Activated CD4-positive, alpha-beta T cell treated with anti-CD3 and anti-CD28 coated beads, Interleukin-2, amount 50 U/mL, for 48 hours (primary cell): Measurements from ENCODE around the gene CNTN4.

Experiments used
- DNase-seq, 2 experiments: peaks; one replicate each; pipeline ENCODE4 v3.0.0-alpha.2; 2020

The CNTN4 gene

DNA sequence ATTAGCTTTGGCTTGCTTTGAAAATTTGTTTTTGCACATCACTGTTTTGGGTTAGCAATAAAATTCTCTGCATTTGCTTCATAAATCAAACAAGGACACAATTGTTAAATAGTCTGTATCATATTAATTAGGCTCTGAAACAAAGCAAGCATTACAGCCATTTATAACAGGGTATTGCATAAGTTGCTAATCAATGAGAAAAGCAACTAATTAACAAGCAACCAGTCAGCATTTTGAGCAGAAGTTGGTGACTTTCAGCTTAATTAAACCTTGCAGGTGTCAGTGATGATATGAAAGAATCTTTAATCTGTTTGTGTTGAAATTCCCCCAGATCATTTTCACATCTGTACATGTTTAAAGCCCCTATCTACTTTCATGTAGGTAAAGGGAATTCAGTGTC lies 516.4 kb downstream of the CNTN4 start:
- DNase-seq = no peak

DNA sequence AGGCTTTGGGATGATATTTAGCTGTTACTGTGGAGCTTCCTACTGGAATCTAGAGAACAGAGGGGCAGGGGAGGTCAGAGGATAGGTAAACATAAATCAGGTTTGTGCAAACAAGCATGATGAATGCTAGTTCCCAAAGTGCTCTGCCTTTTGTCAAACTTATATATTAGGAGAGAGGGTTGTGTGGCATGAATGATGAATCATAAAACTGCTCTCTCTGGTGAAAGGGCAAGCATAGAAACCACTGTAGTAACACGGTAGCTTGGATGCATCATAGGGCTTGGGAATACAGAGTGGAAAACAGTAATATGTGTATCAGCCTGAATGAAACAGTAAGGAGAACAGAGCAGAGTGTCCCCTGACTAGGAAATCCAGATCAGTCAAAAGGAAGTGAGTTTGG lies 524.8 kb downstream of the CNTN4 start:
- DNase-seq = no peak

DNA sequence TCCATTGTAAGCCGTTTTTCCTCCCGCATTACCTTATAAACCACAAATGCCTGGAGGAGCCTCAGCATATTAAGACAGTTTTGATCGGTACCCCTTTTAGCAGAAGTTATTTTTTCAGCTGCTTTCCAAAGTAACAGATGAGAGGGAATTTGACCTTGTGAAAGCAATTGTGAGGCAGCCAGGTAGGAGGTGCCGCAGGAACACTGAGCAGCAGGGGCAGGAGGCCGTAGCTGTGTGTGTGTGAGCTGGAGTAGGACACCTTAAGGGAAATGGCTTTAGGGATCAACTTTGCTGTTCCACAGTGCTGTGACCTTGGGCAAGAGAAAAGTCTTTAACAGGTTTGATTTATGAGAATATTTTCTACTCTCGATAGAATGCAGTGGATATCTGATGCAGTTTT lies 529.5 kb downstream of the CNTN4 start:
- no peak for DNase-seq

DNA sequence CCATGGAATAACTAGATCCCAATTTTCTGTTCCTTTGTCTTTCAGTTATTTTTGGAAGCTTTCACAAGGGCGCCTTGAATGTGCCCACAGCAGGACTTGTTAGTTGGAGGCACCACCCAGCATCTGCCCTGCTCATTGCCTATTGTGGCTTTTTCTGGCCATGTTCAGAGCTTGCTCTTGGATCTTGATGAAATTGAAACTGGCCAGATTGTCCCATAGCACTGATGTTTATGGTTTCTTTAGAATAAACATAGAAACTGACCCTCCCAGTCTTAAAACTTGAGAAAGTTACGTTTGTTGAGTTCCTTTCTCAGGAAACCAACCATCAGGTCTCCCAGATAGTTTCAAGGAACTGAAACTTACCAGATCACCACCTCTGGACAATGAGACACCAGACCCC lies 536.8 kb downstream of the CNTN4 start:
- no peak for DNase-seq

DNA sequence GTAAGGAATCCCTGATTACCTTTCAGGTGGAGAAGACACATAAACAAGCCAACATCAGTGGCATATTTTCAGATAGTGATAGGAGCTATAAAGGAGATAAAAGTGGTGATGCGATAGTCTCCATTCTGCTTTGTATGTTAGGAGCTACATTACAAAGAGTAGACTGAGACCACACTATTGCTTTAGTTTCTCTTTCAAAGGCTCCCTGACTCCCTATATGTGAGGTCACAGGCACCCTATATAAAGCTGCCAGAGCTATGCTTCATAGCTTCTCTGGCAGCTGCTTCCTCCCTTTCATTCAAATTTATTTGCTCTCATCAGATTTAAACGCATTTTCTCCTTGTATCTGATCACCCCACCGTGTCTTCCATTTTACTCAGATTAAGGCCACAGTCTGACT lies 544.9 kb downstream of the CNTN4 start:
- DNase-seq = no peak

DNA sequence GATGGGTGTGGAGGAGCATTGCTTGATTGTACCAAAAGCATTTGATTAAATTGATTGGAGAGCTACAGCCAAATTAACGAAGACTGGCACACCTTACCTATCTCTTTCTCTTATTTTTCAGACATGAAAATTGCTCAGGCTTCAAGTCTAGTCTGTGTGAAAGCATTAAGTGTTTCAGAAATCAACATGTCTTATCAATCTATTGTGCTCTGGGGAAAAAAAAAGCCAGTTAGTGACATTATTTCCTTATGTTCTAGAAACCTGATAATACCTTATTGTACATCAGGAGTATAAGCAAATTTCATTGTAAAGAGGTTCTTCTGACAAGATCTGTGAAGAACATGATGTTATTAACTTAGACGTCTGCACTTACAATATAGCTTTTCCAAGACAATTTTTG lies 546.3 kb downstream of the CNTN4 start:
- DNase-seq = no peak

DNA sequence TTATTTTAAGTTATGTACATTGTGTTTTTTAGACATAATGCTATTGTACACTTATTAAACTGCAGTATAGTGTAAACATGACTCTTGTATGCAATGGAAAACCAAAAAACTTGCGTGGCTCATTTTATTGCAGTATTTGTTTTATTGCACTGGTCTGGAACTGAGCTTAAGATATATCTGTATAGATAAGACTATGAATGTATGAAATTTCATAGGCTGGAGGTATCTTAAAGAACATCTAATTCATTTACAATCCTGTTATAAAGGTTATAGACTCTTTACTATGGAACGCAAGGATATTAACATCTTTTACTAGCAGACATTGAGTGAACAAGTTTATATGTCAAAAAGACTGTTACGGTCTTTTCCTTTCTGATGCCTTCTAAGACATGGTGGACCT lies 552.1 kb downstream of the CNTN4 start:
- no peak for DNase-seq

DNA sequence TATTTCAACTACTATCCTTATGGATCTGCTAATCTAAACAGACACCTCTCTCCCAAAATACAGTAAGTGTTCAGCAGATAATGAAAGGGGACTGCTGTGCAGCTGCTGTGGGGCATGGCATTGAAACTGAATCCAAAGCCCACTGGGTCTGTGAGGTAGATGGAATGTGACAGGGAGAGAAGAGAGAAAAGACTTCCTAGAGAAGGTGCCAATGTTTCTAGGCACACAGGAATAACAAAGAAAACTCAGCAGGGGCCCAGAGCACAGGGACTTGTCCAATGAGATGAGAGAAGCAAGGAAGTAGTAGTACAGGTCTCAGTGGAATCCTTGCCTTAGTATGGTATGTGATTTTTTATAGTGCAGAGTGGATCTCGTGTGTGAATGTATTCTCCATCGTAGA lies 553.7 kb downstream of the CNTN4 start:
- DNase-seq = no peak

DNA sequence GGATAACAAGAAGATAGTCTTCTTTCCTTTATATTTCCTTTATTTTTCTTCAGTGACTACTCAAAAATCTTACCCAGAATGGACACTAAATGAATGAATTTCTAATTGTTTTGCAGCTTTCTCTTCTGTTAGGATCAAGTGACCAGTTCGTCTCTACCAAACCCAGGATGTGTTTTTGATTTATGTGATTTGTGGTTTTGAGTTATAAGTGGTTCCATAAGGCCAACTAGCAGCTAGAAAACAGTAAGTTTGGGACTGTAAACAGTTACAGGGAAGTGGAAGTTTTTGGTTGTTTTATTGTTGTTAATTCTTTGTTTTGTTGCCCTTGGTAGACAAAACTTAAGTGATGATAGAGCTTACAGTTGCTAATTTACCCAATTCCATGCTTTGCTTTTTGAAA lies 555.0 kb downstream of the CNTN4 start:
- no peak for DNase-seq

DNA sequence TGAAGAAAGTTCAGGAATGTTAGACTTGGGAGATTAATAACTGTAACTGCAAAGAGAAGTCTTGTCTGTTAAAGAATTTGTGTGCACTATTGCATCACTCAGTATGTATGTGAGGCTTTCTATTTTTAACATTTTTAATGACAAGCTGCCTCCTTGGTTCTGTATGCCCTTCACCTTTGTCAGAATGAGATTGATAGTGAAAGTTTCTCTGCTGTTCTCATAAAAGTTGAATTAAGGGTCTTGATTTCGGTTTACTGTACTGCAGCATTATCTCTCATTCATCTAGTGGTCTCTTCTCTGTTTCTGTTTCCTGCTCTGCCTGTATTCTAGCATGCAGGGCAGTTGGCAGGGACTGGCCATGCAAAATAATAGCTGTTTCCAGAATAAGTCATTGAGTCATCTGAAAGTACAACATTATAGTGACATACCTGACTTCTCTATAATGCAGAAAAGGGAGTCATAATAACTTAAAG lies 556.6 kb downstream of the CNTN4 start:
- DNase-seq = no peak

DNA sequence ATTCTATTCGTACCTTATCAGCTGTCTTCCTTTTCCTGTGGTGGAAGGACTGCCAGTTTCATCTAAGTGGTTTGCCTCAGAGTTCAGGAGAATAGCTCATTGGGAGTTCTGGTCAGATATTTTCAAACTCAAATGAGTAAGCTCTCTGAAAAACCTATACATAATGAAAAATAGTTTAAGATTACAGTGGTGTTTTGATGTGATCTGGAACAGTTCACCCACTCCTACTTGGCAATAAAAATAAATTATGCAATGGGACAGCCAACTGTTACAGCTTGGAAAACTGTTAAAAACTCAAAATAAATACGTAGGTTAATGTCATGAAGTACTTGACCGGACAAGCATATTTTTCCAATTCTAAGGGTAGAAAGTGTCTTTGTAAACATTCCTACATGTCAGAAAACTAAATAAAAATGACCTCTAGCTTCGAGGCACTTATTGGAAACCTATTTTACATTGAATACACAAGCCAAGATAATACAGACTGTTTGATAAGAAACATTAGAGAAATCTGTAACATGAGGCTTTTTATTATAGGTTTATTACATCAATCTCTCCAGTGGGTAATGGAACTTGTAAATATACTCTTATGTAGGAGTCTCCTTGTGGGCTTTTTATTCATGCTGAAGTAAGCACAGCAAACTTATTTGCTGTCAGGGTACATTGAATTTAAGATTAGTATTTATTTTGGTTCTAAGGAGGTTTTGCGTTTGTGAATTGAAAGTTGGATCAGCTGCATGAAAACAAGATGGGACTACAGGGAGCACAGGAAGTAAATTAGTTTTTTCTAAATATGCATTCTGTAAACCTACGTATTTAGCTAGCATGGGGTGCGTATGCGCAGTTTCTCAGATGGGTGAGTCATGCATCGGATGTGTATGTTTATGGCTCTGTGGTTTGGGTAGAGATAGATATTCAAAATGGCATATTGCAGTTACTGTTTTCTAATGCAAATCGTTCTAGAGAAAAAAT lies 558.4 kb downstream of the CNTN4 start:
- no peak for DNase-seq

DNA sequence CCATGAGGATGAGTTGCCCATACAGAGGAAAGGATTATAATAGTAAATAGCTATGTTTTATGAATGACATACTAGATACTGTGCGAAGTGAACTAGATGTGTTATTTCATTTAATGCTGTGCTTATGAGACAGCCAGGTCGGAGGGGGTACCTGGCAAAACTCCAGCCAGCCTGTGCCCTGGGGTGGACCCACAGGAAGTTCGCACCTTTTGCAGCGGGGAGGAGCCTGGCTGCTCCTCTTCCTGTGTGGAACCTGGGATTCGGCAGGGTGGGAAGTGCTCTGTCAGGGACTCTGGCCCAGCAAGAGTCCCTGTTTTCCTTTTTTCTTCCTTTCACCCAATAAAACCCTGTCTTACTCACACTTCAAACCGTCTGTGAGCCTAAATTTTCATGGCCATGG lies 559.3 kb downstream of the CNTN4 start:
- no peak for DNase-seq

DNA sequence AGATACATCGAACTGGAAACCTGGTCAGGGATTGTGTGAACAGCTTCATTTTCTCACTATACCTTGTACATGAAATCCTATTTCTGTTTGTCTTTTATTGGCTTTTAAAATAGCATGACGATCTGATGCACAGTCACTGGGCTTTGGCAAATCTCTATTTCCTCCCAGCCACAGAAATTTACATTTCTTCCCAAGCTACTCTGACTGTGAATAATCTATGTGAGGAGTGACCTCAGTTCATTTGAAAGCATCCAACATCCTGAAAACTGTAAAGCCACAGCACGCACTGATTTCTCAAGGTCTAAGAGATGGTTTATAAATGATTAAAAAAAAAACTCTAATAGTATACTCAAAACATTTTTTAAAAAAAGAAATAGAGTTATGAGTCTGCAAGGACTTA lies 561.2 kb downstream of the CNTN4 start:
- no peak for DNase-seq

DNA sequence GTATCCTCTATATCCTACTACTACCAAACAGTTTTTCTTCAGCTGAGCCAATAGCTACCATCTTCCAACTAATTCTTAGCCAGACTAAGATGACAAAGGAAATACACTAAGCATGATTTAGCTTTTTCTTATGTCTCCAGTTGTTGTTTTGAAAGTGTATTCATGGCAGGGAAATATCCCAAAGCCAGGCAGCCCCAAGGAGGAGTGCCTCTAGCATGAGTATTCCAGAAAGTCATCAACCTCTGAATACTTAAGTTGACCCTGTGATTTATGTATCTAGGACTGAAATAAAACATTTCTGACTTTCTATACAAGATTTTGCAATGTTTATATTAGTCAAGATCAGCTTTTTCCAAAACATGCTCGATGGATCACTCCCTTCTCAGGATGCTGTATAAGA lies 562.4 kb downstream of the CNTN4 start:
- DNase-seq = no peak

DNA sequence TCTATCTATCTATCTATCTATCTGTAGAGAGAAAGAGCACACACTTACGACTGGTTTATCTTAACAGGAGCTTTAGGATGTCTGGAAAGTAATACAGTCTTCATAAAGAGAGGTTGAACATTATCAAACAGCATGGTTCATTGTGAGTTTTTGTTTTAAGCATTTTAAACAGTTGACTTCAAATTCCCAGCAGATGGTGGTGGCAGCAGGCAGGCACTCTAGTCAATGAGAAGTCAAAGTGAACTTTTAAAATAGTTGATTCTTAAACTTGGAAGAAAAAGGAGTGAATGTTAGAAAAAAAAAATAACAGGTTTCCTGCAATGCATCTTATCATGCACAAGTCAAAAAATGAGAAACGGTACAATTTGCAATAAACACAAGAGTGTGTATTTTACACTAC lies 578.8 kb downstream of the CNTN4 start:
- DNase-seq = no peak

DNA sequence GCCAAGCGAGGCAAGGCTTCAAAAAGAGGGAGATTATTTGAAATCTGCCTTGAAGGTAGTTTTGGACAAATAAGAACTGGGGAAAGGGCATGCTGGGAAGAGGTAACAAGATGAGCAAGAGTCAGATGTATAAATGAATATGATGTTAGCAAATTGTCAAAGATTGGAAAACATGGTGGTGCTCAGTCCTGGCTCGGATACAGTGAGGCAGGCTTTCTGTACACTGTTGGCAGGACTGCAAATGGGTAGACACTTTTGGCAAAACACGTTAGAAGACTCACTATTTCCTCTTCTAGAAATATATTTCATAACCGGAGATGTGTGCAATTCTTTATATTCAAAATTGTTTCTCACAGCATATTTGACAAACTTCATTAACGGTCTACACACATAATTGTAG lies 581.6 kb downstream of the CNTN4 start:
- DNase-seq = no peak

DNA sequence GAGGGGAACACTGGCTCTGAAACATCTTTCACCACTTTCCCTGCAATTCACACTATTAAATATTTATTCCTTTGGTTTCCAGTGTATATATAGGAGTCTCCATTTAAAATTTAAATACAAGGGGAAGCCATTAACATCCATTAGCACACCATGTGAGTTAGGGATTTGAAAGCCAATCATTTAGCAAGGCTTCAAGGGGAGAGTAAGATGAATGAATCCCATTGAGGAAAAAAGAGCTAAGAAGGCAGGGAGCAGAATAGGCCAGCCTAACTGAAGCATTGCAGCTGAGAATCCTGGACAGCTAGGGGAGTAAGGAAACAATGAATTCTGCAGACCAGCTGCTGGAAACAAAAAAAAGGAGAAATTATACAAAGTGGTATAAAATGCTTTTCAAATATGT lies 585.4 kb downstream of the CNTN4 start:
- no peak for DNase-seq

DNA sequence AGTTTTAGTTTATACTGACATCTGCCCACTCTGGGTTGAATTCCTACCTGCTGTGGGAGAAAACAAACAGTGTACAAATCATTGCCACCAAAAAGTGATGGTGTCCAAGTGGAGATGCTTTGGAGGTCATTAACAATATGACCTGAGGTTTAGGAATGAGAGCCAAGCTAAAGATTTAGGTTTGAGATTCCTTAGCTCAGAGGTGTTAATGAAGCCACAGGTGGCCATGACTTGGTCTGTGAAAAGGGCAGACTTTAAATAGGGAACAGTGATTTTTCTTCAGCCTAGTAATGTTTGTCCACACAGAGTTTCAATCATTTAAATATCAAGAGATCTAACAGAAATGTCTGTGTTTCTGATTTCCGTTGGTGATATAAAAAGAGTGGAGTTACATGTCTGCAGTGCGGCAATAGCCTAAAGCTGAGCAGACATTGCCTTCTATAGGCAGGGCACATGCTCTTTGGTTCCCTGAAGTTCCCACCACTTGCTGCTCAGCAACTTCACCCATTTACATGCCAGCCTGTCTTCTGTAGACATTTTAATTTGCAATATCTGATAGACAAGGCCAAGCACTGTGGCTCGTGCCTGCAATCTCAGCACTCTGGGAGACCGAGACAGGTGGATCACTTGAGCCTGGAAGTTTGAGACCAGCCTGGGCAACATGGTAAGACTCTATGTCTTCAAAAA lies 588.3 kb downstream of the CNTN4 start:
- no peak for DNase-seq

DNA sequence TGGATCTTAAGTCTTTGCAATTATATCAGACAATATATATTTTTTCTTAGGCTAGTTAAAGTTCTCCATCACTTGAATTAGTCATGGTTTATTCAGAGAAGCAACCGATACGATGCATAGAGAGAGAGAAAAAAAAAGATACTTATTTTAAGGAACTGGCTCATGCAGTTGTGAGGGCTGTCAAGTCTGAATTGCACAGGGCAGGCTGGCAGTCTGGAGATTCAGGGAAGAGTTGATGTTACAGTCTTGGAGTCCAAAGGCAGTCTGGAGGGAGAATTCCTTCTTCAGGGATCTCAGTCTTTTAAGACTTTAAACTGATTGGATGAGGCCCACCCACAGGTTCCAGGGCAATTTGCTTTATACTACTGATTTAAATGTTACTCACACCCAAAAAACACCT lies 598.9 kb downstream of the CNTN4 start:
- no peak for DNase-seq

DNA sequence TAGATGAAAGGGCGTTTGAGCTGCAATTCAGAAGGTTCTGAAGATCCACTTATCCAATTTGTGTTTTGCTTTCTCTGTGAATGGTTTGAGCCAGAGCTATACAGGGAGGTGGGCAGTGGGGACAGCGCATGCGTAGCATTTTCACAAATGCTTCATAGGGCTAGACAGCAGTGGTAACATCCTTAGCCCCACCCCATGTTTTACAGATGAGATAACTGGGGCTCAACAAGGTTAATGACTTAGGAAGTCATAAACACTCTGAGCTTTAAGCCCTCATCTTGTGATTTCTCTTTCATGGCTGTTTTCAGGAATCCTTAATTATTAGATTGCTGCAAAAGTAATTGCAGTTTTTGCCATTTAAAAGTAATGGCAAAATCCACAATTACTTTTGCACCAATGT lies 602.8 kb downstream of the CNTN4 start:
- no peak for DNase-seq

DNA sequence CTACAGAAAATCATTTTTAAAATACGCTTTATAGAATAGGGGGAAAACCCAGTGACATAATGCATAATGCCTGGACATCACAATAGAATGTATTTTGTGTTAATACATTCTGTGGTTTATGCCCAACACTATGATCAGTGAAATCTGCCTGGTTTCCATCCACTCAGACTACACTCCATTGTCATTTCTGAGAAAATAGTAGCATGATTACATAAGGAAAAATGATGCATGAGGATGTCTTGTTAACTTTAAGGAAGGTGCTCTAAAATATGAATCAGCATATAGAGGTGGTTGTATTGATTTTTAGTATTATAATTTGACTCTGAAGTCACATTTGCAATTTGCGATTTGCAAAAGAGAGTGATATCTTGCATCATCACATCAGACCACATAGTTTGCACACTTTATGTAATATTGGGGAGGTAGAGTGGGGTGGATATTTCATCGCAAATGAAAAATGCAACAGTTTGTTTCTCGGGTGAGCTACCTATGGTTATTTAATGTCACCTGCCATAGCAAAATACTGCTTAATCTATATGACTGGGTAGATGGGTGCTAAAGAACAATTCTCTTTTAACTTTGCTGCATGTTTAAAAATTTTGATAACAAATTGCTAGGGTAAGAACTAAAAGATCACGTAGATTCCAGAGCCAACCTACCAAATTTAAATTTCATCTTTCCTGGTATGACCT lies 607.6 kb downstream of the CNTN4 start:
- no peak for DNase-seq

DNA sequence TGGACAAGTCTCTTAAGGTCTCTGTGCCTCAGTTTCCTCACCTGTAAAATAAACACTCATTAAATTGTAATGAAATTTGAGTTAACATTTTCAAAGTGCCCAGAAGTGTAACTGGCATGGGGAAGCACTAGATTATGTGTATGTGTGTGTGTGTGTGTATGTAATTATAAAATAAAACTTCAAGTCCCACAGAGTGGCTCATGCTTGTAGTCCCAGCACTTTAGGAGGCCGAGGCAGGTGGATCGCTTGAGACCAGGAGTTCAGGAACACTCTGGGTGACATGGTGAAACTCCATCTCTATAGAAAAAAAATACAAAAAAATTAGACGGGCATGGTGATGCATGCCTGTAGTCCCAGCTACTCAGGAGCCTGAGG lies 608.2 kb downstream of the CNTN4 start:
- no peak for DNase-seq

DNA sequence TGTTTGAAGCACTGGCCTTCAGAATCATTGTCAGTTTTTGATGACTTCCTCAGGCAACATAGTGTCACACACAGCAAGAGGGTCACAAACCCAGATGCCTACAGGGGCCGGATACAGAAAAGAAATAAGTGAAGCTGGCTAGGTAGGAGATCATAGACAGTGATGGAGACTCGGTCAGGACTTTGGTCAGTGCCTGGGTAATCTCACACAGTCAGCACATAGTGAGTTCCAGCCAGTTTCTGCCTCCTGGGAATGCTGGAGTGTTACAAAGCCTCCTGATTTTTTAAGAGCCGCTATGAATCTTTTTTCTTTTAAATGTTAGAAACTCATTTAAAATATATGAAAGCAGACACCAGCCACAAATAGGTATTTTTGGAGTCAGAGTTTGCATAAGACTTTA lies 612.4 kb downstream of the CNTN4 start:
- no peak for DNase-seq

DNA sequence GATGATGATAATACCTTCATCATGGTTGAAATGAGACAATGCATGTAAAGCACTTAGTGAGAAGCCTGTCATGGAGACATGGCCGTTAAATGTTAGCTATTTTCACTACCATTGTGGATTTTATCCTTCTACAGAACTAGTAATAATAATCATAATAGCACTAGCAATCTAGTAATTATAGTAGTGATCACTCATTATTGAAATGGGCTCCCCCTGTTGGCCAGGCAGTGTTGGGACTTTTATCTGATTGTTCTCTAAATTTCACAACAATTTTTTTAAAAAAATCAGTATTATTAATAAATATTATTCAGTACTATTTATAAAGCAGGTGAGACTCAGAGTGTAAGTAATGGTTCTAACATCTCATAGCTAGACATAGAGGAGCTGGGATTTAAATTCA lies 615.3 kb downstream of the CNTN4 start:
- DNase-seq = peak; percentile 1 to 8
